Activated CD8-positive, alpha-beta memory T cell treated with anti-CD3 and anti-CD28 coated beads, Interleukin-2, amount 50 U/mL, for 24 hours (primary cell): ENCODE results near the gene MINK1.
"Not testable (repeated sequence)": the region's sequence is repeated elsewhere in the genome, so short reads cannot be mapped to it uniquely, and the experiment has no call there.

Source experiments
- DNase-seq: peaks from one replicate; pipeline ENCODE4 v3.0.0-alpha.2; 2020; ENCODE audit errors: extremely low read depth

Gene MINK1

DNA sequence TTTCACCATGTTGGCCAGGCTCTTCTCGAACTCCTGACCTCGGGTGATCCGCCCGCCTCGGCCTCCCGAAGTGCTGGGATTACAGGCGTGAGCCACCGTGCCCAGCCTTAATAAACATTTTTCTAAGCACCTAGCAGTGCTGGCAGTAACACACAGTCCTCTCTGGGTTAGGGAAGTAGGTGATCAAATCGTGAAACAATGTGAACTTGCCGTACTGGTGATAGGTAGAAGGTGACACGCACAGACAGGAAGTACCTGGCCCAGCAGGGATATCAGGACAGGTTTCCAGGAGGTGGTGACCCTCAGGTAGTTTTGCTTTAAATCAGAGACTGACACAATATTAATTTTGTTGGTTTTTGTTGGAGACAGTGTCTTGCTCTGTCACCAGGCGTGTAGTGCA is 21.7 kb upstream of the MINK1 start:
- no peak for DNase-seq

- DNase-seq = no peak
Measured at GRCh38 chr17:4812690-4813089, 20.4 kb upstream of the MINK1 start.

DNA sequence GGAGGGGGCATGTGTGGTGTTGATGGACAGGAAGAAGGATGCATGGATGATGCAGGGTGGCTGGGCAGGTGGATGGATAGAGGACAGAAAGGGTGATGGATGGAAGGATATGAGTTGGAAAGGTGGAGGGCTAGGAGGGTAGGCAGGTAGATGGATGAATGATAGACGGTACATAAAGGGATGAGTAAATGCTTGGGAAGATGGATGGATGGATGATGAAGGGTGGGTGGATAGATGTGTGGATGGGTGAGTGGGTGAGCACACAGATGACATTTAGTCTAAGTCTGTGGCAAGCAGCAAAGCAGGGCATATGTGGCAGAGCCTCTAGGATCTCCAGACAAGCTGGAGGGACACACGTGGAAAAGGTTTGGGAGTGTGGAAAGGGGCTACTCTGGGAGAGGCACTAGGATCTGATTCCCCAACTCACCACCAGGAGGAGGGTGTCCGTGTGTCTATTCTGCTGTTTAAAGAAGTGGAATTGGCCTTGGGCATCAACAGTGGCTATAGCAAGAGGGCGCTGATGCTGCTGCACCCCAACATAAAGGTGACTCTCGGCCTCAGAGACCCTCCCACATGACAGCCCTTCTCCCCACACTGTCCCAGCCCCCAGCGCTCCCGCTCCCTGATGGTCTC is 18.0 kb upstream of the MINK1 start:
- DNase-seq = no peak

- DNase-seq = no peak
Measured at GRCh38 chr17:4816826-4817225, 16.3 kb upstream of the MINK1 start.

DNA sequence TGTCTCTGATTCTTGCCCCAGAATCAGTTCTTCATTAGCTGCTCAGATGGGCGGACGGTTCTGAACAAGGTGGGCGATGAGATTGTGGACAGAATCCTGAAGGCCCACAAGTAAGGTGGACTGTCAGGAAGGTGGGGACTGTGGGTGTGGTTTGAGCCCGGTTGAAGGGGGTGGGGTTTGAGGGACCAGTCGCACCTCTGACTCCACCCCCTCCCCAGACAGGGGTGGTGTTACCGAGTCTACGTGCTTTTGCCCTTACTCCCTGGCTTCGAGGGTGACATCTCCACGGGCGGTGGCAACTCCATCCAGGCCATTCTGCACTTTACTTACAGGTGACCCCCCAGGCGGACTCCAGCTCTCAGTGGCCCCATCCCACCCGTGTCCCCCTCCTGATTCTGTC is 14.9 kb upstream of the MINK1 start:
- DNase-seq = no peak

DNA sequence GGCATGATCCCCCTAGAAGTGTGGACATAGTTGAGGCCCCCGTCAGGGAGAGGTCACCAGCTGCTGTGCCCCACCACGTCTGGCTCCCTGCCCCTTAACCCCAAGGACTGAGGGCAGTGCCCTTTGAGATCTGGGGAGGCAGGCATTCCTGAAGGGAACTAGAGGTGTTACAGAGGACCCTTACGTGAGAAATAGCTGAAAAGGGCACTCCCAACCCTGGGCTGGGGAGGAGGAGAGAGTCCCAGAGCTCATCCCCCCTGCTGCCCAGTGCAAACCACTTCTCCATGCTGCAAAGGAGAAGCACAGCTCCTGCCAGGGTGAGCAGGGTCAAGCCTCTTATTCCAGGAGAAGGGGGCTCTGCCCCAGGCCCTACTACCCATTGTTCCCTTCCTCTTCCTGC is 10.3 kb upstream of the MINK1 start:
- DNase-seq = no peak

GRCh38 chr17:4823373-4824089 is 9.6 kb upstream of the MINK1 start:
- no peak for DNase-seq

- DNase-seq = no peak
Measured at GRCh38 chr17:4827399-4827798, 5.7 kb upstream of the MINK1 start.

- DNase-seq = not testable (repeated sequence)
Measured at GRCh38 chr17:4832829-4833177, 337 bp upstream of the MINK1 start.

DNA sequence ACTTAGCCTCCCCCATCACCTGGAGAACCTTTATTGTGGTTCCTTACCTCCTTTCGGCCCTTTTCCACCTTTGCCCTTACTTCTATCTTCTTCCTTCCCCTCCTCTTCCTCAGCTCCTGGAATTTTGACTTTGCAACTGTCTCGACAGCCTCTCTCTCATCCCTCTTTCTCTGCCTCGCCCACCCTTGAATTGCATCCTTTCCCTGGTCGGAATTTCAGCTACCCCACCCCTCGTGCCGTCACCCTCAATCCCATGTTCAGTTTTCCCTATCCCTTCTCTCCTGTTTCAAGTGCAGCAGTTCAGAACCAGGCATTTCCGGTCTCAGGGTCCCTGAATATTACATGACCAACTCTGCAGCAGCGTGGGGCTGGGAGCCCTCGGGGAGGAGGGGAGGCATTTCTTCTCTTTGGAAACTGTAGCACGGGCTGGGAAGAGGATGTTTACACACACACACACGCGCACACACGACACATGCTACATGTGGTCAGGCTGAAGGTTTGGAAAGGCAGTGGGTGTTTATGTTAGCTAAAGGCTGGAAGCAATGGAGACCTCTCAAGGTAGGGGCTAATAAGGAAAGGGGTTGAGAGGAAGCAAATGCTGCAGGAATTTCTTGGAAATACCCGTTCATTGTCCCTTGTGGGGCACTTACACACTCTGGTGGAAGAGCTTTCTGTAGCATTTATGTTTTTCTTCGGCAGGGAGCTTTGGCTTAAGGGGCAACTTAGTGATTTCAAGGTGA is 971 bp downstream of the MINK1 start:
- DNase-seq = no peak

GRCh38 chr17:4834681-4835020 is 1.5 kb downstream of the MINK1 start:
- no peak for DNase-seq

DNA sequence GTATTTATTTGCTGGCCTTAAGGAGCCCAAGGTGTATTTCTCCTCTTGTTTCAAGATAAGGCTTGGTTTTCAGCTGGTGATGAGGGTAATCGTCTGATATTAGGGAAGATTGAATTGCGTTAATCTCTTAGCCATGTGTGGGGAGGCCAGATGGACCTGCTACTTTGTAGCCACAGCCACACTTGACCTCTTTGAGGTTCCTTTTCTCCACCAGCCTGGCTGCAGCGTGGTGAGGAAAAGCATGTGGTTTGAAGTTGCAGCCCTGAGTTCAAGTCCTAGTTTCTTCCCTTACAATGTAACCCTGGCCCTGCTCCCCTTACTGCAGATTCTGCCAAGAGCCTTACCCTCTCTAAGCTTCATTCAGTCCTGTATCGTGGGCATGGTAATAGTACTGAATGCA is 3.1 kb downstream of the MINK1 start:
- no peak for DNase-seq

DNA sequence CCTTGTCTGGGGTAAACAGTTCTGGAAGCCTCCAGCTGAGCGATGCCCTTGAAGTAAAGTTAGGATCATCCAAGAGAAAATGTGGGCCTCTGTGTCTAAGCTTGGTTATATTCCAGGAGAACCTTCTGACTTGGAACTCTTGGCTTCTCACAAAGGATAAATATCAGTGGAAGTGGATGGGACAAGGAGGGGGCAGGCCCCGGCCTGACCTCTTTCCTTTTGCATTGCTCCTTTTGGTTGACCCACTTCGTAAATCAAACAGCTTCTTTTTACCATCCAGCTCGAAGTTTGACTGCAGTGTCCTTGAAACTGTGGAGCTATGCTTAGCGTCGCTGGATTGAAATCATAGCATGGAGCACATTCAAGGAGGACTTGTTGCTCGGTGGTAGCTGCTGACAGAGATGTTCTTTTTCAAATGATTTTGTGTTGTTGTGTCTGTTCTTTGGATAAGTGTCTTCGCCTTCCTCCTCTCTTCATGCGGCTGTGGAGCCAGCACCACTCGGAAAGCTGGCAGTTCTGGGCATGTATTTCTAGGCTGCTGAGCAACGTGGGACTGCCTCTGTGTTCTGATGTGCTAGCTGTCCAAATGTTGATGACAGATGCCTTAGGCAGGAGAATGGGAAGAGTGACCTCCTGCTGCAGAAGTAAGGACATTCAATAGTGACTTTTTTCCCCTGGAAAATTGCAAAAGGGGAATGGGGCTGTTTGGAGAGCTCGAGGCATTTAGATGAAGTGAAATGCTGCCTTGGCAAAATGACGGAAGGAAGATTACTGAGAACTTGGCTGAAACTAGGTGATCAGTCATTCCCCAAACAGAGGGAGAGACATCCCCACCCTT is 4.5 kb downstream of the MINK1 start:
- DNase-seq = no peak

GRCh38 chr17:4838309-4838785 is 5.2 kb downstream of the MINK1 start:
- no peak for DNase-seq

DNA sequence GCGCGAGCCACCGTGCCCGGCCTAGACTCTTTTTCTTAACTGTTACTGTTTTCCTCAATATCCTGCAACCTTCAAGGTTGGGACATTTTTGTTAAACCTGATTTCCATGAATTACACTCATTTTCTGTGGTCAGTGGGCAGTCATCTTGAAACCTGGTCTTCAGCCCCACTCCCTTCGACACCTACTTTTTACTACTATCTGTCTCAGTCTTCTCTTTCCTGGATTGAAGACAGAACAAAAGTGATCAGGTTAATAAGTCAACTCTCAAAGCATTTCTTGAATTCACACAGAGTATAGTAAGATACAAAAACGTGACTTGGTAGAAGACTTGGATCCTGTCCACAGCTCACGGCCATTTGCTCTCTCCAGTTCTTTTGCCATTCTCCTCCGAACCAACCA is 6.1 kb downstream of the MINK1 start:
- no peak for DNase-seq

GRCh38 chr17:4839965-4840892 is 7.1 kb downstream of the MINK1 start:
- DNase-seq = no peak

GRCh38 chr17:4840893-4841242 is 7.7 kb downstream of the MINK1 start:
- DNase-seq = no peak

- DNase-seq = no peak
Measured at GRCh38 chr17:4842376-4842775, 9.2 kb downstream of the MINK1 start.

DNA sequence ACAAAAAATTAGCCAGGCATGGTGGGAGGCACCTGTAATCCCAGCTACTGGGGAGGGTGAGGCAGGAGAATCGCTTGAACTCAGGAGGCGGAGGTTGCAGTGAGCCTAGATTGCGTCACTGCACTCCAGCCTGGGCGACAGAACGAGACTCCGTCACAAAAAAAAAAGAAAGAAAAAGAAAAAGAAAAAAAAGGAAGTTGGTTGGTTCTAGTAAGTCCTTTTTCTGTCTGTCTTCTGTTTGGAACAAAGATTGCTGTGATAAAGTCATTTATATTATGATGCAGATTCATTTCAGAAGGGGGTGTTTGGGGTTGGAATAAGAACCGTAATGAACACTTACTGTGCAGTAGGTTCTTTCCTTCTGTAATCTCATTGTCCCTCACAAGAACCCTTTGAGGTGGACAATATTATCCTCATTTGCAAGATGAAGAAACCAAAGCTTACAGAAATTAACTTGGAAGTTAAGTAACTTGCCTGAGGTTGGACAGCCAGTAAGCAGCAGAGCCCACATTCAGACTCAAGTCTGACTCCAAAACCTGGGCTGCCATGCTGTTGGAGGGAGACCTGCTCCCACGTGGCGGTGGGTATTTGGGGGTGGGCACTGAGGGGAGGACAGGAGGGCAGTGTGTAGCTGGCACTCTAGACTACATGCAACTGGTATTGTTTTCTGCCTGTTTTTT is 10.3 kb downstream of the MINK1 start:
- DNase-seq = no peak

- no peak for DNase-seq
Measured at GRCh38 chr17:4845118-4845517, 12.0 kb downstream of the MINK1 start.
